Panc1 (cell line): Measurements from ENCODE around the gene VASN.

Experiments used
- CTCF ChIP-seq: fragments of 450-650 bp; IDR thresholded peaks from 2 replicates; pipeline ENCODE4 v1.5.1; 2017; ENCODE audit warnings: mild to moderate bottlenecking
- POLR2AphosphoS5 ChIP-seq: IDR thresholded peaks from 2 replicates; pipeline ENCODE4 v1.6.1; 2012; ENCODE audit warnings: mild to moderate bottlenecking, low read depth, low read length, moderate library complexity

- TF ChIP-seq CTCF (no peak), POLR2AphosphoS5 (no peak)
These were observed 32.2 kb upstream of the VASN start for GRCh38 chr16:4339455-4339854.
